ENCODE results near the gene TMEM175. TPM values are rescaled to one million over a fixed set of nuclear protein-coding genes. Genes with fewer than 3 reads are reported as not detected.

TMEM175 gene
- total RNA-seq: 25.5 to 32.5 TPM (median 28.0 TPM) in 3 replicates

- TF ChIP-seq CTCF (IDR thresholded peaks at IDR 0.05; ENCODE audit: unreplicated experiment): no peak
- no peaks in the 10 kb centered on the region for H3K9me3 Mint-ChIP-seq
- no peaks in the 10 kb centered on the region for H3K27me3 Mint-ChIP-seq (ENCODE audit: low read depth)
- peak; percentile 95 to 98 for DNase-seq (ENCODE audit: low spot score in 2 of 2, unreplicated experiment in 2 of 2)
- H3K4me3 Mint-ChIP-seq: peak within 1 kb of the TSS; percentile 93
- peak within 1 kb of the TSS; percentile 94 for H3K27ac Mint-ChIP-seq
- peaks cover 25% of the 10 kb centered on the region for H3K4me1 Mint-ChIP-seq
- H3K36me3 Mint-ChIP-seq: no peaks in the 10 kb centered on the region
Observed at GRCh38 chr4:931960-932712, at the start of gene TMEM175, which contains the start of gene GAK. Gene TMEM175 (plus strand): TSS chr4:932460. CDS start chr4:947740, 15,280 bp downstream. Gene GAK (minus strand): TSS chr4:932316. CDS start chr4:932187, 129 bp downstream.

- H3K9me3 Mint-ChIP-seq: no peaks in the 10 kb centered on the region
- H3K4me3 Mint-ChIP-seq: no peak overlapping the region
- DNase-seq (ENCODE audit: low spot score in 2 of 2, unreplicated experiment in 2 of 2): no peak
- H3K4me1 Mint-ChIP-seq: no peaks in the 10 kb centered on the region
- H3K27me3 Mint-ChIP-seq (ENCODE audit: low read depth): no peaks in the 10 kb centered on the region
- peaks cover 39% of the 10 kb centered on the region for H3K36me3 Mint-ChIP-seq
- no peak overlapping the region for H3K27ac Mint-ChIP-seq
- TF ChIP-seq CTCF (IDR thresholded peaks at IDR 0.05; ENCODE audit: unreplicated experiment): no peak
Observed at GRCh38 chr4:882646-883045, 49.6 kb upstream of the TMEM175 start.

- H3K9me3 Mint-ChIP-seq: no peaks in the 10 kb centered on the region
- H3K4me1 Mint-ChIP-seq: no peaks in the 10 kb centered on the region
- no peak for DNase-seq (ENCODE audit: low spot score in 2 of 2, unreplicated experiment in 2 of 2)
- TF ChIP-seq CTCF (IDR thresholded peaks at IDR 0.05; ENCODE audit: unreplicated experiment): no peak
- H3K36me3 Mint-ChIP-seq: peaks cover 38% of the 10 kb centered on the region
- no peak overlapping the region for H3K4me3 Mint-ChIP-seq
- no peaks in the 10 kb centered on the region for H3K27me3 Mint-ChIP-seq (ENCODE audit: low read depth)
- H3K27ac Mint-ChIP-seq: no peak overlapping the region
Observed at GRCh38 chr4:883377-884095, 48.7 kb upstream of the TMEM175 start.

- no peaks in the 10 kb centered on the region for H3K4me1 Mint-ChIP-seq
- peaks cover 34% of the 10 kb centered on the region for H3K36me3 Mint-ChIP-seq
- no peak overlapping the region for H3K27ac Mint-ChIP-seq
- no peaks in the 10 kb centered on the region for H3K27me3 Mint-ChIP-seq (ENCODE audit: low read depth)
- H3K9me3 Mint-ChIP-seq: no peaks in the 10 kb centered on the region
- no peak for TF ChIP-seq CTCF (IDR thresholded peaks at IDR 0.05; ENCODE audit: unreplicated experiment)
- H3K4me3 Mint-ChIP-seq: no peak overlapping the region
- no peak for DNase-seq (ENCODE audit: low spot score in 2 of 2, unreplicated experiment in 2 of 2)
Observed at GRCh38 chr4:884259-884658, 48.0 kb upstream of the TMEM175 start.

GRCh38 chr4:884896-885295 is 47.4 kb upstream of the TMEM175 start:
- Mint-ChIP-seq H3K9me3 (no peaks in the 10 kb centered on the region), H3K4me3 (no peak overlapping the region), H3K4me1 (no peaks in the 10 kb centered on the region), H3K27ac (no peak overlapping the region), H3K36me3 (peaks cover 27% of the 10 kb centered on the region), H3K27me3 (ENCODE audit: low read depth) (no peaks in the 10 kb centered on the region)
- no peak for TF ChIP-seq CTCF (IDR thresholded peaks at IDR 0.05; ENCODE audit: unreplicated experiment)
- no peak for DNase-seq (ENCODE audit: low spot score in 2 of 2, unreplicated experiment in 2 of 2)

All from mesothelial cell of epicardium (in vitro differentiated cells).